Measurements from ENCODE around the gene PDE4D. TPM values are rescaled to one million over a fixed set of nuclear protein-coding genes. Genes with fewer than 3 reads are reported as not detected.

Gene PDE4D
- total RNA-seq, 1 experiment from 2014 or later = 3.3 TPM

DNA sequence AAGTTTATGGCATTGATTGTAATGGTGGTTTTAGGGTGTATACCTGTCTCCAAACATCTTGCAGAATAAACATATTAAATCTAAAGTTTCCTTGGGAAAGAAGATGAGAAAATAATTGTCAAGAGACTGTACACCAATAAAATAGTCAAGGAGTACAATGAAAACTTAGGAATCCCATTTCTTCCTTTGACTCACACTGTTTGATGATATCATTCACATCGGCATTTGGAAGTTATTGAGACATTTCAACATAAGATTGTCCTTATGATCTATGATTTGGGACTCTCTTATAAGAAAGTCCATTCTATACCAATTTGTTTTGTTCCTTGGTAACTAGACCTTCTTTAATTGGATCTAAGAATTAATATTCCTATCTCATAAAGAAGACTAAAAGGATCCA lies 828.0 kb downstream of the PDE4D start:
- DNase-seq (ENCODE audit: low spot score) = no peak
- Mint-ChIP-seq H3K36me3 (no peaks in the 10 kb centered on the region), H3K27me3 (ENCODE audit: low read depth) (peaks cover 7% of the 10 kb centered on the region), H3K27ac (no peak overlapping the region), H3K4me1 (peaks cover 10% of the 10 kb centered on the region), H3K9me3 (no peaks in the 10 kb centered on the region), H3K4me3 (no peak overlapping the region)
- POLR2A ChIA-PET = no interaction called here
- no peak for TF ChIP-seq TCF7 (CRISPR knock-in tag; IDR thresholded peaks at IDR 0.05; ENCODE audit: low read depth)
- no peak for TF ChIP-seq ZNF263 (CRISPR knock-in tag; IDR thresholded peaks at IDR 0.05; ENCODE audit: low read depth)
- no peak for TF ChIP-seq JAZF1 (CRISPR knock-in tag; IDR thresholded peaks at IDR 0.05)
- TF ChIP-seq ZNF671 (CRISPR knock-in tag; IDR thresholded peaks at IDR 0.05) = no peak
- TF ChIP-seq, protein P1, sequence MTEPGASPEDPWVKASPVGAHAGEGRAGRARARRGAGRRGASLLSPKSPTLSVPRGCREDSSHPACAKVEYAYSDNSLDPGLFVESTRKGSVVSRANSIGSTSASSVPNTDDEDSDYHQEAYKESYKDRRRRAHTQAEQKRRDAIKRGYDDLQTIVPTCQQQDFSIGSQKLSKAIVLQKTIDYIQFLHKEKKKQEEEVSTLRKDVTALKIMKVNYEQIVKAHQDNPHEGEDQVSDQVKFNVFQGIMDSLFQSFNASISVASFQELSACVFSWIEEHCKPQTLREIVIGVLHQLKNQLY (CRISPR knock-in tag; IDR thresholded peaks at IDR 0.05) = no peak
- TF ChIP-seq, protein P2, sequence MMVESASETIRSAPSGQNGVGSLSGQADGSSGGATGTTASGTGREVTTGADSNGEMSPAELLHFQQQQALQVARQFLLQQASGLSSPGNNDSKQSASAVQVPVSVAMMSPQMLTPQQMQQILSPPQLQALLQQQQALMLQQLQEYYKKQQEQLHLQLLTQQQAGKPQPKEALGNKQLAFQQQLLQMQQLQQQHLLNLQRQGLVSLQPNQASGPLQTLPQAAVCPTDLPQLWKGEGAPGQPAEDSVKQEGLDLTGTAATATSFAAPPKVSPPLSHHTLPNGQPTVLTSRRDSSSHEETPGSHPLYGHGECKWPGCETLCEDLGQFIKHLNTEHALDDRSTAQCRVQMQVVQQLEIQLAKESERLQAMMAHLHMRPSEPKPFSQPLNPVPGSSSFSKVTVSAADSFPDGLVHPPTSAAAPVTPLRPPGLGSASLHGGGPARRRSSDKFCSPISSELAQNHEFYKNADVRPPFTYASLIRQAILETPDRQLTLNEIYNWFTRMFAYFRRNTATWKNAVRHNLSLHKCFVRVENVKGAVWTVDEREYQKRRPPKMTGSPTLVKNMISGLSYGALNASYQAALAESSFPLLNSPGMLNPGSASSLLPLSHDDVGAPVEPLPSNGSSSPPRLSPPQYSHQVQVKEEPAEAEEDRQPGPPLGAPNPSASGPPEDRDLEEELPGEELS (CRISPR knock-in tag; IDR thresholded peaks at IDR 0.05) = no peak
- CTCF ChIA-PET = no interaction called here
- ATAC-seq = no peak

DNA sequence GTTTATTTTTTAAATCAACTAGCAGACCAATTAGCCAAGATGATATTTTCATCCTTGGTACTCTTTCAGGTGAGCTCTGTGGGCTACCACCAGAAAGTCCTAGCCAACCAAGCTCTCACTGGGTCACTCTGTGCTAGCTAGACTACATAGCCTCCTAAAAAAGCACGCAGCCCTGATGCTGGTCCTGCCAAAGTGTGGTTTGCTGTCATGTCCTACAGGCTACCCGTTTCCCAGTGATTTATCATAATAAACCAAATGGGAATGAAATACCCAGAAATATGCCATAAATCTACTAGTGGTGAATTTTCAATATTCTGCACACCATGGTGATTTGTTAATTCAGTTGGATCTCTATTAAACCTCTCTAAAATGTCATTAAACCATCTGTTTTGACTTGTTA lies 829.2 kb downstream of the PDE4D start:
- POLR2A ChIA-PET = no interaction called here
- peaks cover 7% of the 10 kb centered on the region for H3K27me3 Mint-ChIP-seq (ENCODE audit: low read depth)
- TF ChIP-seq TCF7 (CRISPR knock-in tag; IDR thresholded peaks at IDR 0.05; ENCODE audit: low read depth) (no peak), FOXJ3 (CRISPR knock-in tag; IDR thresholded peaks at IDR 0.05; ENCODE audit: borderline replicate concordance) (no peak), NFATC4 (CRISPR knock-in tag; IDR thresholded peaks at IDR 0.05) (no peak), CBFB (CRISPR knock-in tag; IDR thresholded peaks at IDR 0.05; ENCODE audit: low read depth) (no peak), GABPB1 (CRISPR knock-in tag; IDR thresholded peaks at IDR 0.05) (no peak), ZNF317 (CRISPR knock-in tag; IDR thresholded peaks at IDR 0.05; ENCODE audit: borderline replicate concordance, low read depth) (no peak), EMX1 (CRISPR knock-in tag; IDR thresholded peaks at IDR 0.05) (no peak), FOXP1 (CRISPR knock-in tag; IDR thresholded peaks at IDR 0.05; ENCODE audit: borderline replicate concordance) (no peak), ZBTB21 (CRISPR knock-in tag; IDR thresholded peaks at IDR 0.05; ENCODE audit: borderline replicate concordance) (no peak)
- TF ChIP-seq, protein P3, sequence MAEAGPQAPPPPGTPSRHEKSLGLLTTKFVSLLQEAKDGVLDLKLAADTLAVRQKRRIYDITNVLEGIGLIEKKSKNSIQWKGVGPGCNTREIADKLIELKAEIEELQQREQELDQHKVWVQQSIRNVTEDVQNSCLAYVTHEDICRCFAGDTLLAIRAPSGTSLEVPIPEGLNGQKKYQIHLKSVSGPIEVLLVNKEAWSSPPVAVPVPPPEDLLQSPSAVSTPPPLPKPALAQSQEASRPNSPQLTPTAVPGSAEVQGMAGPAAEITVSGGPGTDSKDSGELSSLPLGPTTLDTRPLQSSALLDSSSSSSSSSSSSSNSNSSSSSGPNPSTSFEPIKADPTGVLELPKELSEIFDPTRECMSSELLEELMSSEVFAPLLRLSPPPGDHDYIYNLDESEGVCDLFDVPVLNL (CRISPR knock-in tag; IDR thresholded peaks at IDR 0.05; ENCODE audit: borderline replicate concordance, low read depth) = no peak
- TF ChIP-seq, protein P1 (CRISPR knock-in tag; IDR thresholded peaks at IDR 0.05) = no peak
- TF ChIP-seq, protein P4, sequence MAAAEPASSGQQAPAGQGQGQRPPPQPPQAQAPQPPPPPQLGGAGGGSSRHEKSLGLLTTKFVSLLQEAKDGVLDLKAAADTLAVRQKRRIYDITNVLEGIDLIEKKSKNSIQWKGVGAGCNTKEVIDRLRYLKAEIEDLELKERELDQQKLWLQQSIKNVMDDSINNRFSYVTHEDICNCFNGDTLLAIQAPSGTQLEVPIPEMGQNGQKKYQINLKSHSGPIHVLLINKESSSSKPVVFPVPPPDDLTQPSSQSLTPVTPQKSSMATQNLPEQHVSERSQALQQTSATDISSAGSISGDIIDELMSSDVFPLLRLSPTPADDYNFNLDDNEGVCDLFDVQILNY (CRISPR knock-in tag; IDR thresholded peaks at IDR 0.05) = no peak
- TF ChIP-seq, protein P5, sequence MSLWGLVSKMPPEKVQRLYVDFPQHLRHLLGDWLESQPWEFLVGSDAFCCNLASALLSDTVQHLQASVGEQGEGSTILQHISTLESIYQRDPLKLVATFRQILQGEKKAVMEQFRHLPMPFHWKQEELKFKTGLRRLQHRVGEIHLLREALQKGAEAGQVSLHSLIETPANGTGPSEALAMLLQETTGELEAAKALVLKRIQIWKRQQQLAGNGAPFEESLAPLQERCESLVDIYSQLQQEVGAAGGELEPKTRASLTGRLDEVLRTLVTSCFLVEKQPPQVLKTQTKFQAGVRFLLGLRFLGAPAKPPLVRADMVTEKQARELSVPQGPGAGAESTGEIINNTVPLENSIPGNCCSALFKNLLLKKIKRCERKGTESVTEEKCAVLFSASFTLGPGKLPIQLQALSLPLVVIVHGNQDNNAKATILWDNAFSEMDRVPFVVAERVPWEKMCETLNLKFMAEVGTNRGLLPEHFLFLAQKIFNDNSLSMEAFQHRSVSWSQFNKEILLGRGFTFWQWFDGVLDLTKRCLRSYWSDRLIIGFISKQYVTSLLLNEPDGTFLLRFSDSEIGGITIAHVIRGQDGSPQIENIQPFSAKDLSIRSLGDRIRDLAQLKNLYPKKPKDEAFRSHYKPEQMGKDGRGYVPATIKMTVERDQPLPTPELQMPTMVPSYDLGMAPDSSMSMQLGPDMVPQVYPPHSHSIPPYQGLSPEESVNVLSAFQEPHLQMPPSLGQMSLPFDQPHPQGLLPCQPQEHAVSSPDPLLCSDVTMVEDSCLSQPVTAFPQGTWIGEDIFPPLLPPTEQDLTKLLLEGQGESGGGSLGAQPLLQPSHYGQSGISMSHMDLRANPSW (CRISPR knock-in tag; conservative IDR thresholded peaks at IDR 0.05; ENCODE audit: low read depth) = no peak
- TF ChIP-seq, protein P6, sequence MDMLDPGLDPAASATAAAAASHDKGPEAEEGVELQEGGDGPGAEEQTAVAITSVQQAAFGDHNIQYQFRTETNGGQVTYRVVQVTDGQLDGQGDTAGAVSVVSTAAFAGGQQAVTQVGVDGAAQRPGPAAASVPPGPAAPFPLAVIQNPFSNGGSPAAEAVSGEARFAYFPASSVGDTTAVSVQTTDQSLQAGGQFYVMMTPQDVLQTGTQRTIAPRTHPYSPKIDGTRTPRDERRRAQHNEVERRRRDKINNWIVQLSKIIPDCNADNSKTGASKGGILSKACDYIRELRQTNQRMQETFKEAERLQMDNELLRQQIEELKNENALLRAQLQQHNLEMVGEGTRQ (CRISPR knock-in tag; IDR thresholded peaks at IDR 0.05) = no peak
- TF ChIP-seq, protein P7, sequence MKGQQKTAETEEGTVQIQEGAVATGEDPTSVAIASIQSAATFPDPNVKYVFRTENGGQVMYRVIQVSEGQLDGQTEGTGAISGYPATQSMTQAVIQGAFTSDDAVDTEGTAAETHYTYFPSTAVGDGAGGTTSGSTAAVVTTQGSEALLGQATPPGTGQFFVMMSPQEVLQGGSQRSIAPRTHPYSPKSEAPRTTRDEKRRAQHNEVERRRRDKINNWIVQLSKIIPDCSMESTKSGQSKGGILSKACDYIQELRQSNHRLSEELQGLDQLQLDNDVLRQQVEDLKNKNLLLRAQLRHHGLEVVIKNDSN (CRISPR knock-in tag; IDR thresholded peaks at IDR 0.05) = no peak
- TF ChIP-seq, protein P8, sequence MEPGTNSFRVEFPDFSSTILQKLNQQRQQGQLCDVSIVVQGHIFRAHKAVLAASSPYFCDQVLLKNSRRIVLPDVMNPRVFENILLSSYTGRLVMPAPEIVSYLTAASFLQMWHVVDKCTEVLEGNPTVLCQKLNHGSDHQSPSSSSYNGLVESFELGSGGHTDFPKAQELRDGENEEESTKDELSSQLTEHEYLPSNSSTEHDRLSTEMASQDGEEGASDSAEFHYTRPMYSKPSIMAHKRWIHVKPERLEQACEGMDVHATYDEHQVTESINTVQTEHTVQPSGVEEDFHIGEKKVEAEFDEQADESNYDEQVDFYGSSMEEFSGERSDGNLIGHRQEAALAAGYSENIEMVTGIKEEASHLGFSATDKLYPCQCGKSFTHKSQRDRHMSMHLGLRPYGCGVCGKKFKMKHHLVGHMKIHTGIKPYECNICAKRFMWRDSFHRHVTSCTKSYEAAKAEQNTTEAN (CRISPR knock-in tag; IDR thresholded peaks at IDR 0.05) = no peak
- TF ChIP-seq, protein P9, sequence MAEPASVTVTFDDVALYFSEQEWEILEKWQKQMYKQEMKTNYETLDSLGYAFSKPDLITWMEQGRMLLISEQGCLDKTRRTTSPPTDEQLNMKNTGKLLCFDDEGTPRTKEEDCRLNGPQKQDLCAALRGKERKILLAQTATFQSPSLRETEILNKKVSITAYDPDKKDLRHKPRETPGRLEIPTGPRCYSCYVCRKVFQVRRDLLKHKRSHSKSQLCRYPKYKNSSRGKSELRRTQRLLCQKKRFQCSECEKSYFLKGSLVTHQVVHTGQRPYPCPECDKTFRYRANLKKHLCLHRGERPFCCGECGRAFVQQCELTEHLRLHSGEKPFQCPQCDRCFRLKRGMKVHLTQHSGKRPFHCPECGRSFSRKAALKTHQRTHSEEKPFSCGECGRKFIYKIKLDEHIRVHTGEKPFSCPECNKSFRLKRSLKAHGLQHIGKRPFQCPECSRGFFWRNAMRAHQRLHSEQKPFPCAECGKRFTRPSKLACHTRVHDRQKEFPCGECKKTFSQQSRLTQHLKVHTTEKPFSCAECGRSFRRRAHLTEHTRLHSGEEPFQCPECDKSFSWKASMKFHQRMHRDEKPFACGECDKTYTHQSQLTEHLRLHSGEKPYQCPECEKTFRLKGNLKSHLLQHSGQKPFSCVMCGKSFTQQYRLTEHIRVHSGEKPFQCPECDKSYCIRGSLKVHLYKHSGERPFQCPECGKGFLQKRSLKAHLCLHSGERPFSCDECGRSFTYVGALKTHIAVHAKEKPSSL (CRISPR knock-in tag; conservative IDR thresholded peaks at IDR 0.05) = no peak

More for the DNA sequence above, 829.2 kb downstream of the PDE4D start:
- ATAC-seq (no peak), DNase-seq (ENCODE audit: low spot score) (no peak)
- Mint-ChIP-seq H3K4me1 (peaks cover 10% of the 10 kb centered on the region), H3K27ac (no peak overlapping the region), H3K4me3 (no peak overlapping the region), H3K9me3 (peaks cover 3% of the 10 kb centered on the region; the same call in 1 of the 2 replicates), H3K36me3 (no peaks in the 10 kb centered on the region)
- CTCF ChIA-PET = no interaction called here
